Parathyroid adenoma (tissue), 2 donors: ENCODE results near the gene PIGN.

ENCODE experiments used
- H2AFZ ChIP-seq: fragments of 300-600 bp; sonication (generic); one replicate; pipeline ENCODE4 v1.7.0; 2017; ENCODE audit warnings: antibody characterized with exemption, mild to moderate bottlenecking
- H3K27ac ChIP-seq: fragments of 300-600 bp; sonication (generic); one replicate; pipeline ENCODE4 v1.7.0; 2017
- H3K27me3 ChIP-seq: fragments of 300-600 bp; sonication (generic); one replicate; pipeline ENCODE4 v1.7.0; 2017; ENCODE audit warnings: low read length; ENCODE audit not compliant: control insufficient read depth, insufficient read depth
- H3K36me3 ChIP-seq: fragments of 300-600 bp; sonication (generic); one replicate; pipeline ENCODE4 v1.7.0; 2017; ENCODE audit warnings: low read length; ENCODE audit not compliant: control insufficient read depth, insufficient read depth
- H3K4me1 ChIP-seq: fragments of 300-600 bp; sonication (generic); one replicate; pipeline ENCODE4 v1.7.0; 2017; ENCODE audit warnings: control low read depth
- H3K4me2 ChIP-seq: fragments of 300-600 bp; sonication (generic); one replicate; pipeline ENCODE4 v1.7.0; 2017; ENCODE audit warnings: low read length
- H3K4me3 ChIP-seq: fragments of 300-600 bp; sonication (generic); one replicate; pipeline ENCODE4 v1.7.0; 2017; ENCODE audit warnings: low read depth, low read length
- H3K79me2 ChIP-seq: fragments of 300-600 bp; sonication (generic); one replicate; pipeline ENCODE4 v1.7.0; 2017; ENCODE audit warnings: control low read depth
- H3K9ac ChIP-seq: fragments of 300-600 bp; sonication (generic); one replicate; pipeline ENCODE4 v1.7.0; 2017; ENCODE audit warnings: mild to moderate bottlenecking
- H3K9me3 ChIP-seq: fragments of 300-600 bp; sonication (generic); one replicate; pipeline ENCODE4 v1.7.0; 2017; ENCODE audit warnings: low read length; ENCODE audit not compliant: control insufficient read depth
- TF ChIP-seq, protein P1 (sequence below): fragments of 300-600 bp; sonication (generic); IDR thresholded peaks from one replicate; pipeline ENCODE4 v1.7.0; 2017; ENCODE audit warnings: antibody characterized with exemption, mild to moderate bottlenecking
- donor health status: primary hyperparathyroidism.

Gene PIGN

DNA sequence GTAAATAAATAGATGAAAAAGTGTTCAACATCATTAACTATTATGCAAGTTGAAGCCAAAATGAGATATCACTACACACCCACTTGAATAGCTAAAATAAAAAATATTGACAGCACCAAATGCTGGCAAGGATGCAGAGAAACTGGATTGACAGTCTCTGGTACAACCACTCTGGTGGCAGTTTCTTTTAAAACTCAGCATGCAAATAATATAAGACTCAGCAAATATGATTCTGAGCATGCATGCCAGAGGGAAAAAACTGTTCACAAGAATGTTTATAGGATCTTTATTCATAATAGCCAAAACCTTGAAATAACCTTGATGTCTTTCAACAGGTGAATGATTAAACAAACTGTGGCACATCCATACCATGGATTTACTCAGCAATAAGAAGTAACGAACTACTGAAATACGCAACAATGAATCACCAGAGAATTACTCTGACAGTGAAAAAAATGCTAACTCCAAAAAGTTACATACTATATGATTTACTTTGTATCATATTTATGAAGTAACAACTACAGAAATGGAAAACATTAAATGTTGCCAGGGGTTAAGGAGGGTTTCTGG lies 131.8 kb downstream of the PIGN start:
- no peaks in the 10 kb centered on the region for H3K4me1 ChIP-seq
- H3K27ac ChIP-seq, result no peak overlapping the region
- H2AFZ ChIP-seq, result no peak overlapping the region
- H3K9ac ChIP-seq, result no peak overlapping the region
- H3K36me3 ChIP-seq, result no peaks in the 10 kb centered on the region
- H3K27me3 ChIP-seq, result no peaks in the 10 kb centered on the region
- no peaks in the 10 kb centered on the region for H3K9me3 ChIP-seq
- H3K79me2 ChIP-seq, result no peaks in the 10 kb centered on the region
- TF ChIP-seq, protein P1, sequence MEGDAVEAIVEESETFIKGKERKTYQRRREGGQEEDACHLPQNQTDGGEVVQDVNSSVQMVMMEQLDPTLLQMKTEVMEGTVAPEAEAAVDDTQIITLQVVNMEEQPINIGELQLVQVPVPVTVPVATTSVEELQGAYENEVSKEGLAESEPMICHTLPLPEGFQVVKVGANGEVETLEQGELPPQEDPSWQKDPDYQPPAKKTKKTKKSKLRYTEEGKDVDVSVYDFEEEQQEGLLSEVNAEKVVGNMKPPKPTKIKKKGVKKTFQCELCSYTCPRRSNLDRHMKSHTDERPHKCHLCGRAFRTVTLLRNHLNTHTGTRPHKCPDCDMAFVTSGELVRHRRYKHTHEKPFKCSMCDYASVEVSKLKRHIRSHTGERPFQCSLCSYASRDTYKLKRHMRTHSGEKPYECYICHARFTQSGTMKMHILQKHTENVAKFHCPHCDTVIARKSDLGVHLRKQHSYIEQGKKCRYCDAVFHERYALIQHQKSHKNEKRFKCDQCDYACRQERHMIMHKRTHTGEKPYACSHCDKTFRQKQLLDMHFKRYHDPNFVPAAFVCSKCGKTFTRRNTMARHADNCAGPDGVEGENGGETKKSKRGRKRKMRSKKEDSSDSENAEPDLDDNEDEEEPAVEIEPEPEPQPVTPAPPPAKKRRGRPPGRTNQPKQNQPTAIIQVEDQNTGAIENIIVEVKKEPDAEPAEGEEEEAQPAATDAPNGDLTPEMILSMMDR, result no peak
- H3K4me2 ChIP-seq, result no peak overlapping the region
- H3K4me3 ChIP-seq, result no peak overlapping the region

DNA sequence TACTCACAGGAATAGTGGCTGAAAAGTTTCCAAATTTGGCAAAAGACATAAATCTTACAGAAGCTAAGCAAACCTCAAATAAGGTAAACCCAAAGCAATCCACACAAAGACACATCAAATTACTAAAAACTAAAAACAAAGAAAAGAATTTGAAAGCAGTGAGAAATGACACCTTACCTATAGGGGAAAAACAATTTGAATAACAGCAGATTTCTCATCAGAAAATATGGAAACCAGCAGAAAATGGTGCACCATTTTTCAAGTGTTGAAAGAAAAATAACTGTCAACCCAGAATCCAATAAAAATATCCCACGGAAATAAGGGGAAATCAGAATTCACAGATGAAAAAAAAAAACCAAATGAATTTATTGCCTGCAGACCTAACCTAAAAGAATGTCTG lies 138.6 kb downstream of the PIGN start:
- no peaks in the 10 kb centered on the region for H3K9me3 ChIP-seq
- TF ChIP-seq, protein P1, result no peak
- no peak overlapping the region for H2AFZ ChIP-seq
- no peaks in the 10 kb centered on the region for H3K4me1 ChIP-seq
- no peaks in the 10 kb centered on the region for H3K27me3 ChIP-seq
- no peak overlapping the region for H3K4me2 ChIP-seq
- no peaks in the 10 kb centered on the region for H3K36me3 ChIP-seq
- H3K79me2 ChIP-seq, result no peaks in the 10 kb centered on the region
- no peak overlapping the region for H3K4me3 ChIP-seq
- H3K27ac ChIP-seq, result no peak overlapping the region
- H3K9ac ChIP-seq, result no peak overlapping the region

DNA sequence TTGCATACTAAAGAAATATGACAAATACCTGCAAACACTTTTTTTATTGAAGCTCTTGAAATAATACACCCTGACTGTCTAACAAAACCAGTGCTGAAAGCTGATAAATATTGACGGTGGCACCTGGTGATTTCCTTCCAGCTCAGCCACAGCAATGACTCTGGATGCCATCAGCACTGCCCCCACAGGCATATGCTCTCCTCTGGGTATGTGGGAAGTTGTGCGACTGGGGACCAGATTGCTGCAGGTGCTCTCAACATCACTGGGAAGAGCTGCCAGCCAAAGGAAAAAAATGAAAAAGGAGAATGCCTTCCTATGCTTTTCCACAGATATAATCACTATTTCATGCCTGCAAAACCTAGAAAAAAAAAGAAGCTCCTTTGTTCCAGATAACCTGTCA lies 141.5 kb downstream of the PIGN start:
- H3K27me3 ChIP-seq, result no peaks in the 10 kb centered on the region
- H3K27ac ChIP-seq, result no peak overlapping the region
- no peaks in the 10 kb centered on the region for H3K9me3 ChIP-seq
- no peak overlapping the region for H3K4me3 ChIP-seq
- TF ChIP-seq, protein P1, result no peak
- H3K9ac ChIP-seq, result no peak overlapping the region
- H3K4me2 ChIP-seq, result no peak overlapping the region
- no peaks in the 10 kb centered on the region for H3K36me3 ChIP-seq
- no peaks in the 10 kb centered on the region for H3K79me2 ChIP-seq
- H3K4me1 ChIP-seq, result no peaks in the 10 kb centered on the region
- no peak overlapping the region for H2AFZ ChIP-seq

DNA sequence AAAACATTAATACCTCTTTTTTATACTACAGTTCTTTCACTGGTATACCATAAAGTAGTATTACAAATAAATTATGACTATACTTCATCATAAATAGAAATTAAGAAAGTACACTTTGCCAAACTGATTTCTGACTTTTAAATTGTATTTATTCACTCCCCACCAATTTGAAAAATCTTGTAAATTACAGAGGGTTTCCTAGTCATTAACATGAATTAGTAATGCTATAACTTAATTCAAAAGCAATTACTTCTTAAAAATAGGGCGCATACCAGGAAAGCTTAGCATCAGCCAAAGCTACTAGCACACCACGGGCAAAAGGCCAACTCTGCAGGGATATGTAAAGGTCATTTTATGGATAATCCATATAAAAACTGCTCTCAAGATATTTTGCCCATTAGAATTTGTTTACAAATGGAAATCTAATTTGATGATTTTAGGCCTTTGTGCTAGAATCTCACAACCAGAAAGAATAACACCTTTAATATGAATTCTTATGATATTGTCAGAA lies 142.3 kb downstream of the PIGN start:
- Histone ChIP-seq H3K79me2 (no peaks in the 10 kb centered on the region), H3K36me3 (no peaks in the 10 kb centered on the region), H3K4me2 (no peak overlapping the region), H2AFZ (no peak overlapping the region), H3K27me3 (no peaks in the 10 kb centered on the region), H3K4me1 (no peaks in the 10 kb centered on the region), H3K9me3 (no peaks in the 10 kb centered on the region), H3K4me3 (no peak overlapping the region), H3K9ac (no peak overlapping the region), H3K27ac (no peak overlapping the region)
- TF ChIP-seq, protein P1, result no peak
